Measurements from ENCODE around the gene SNX9.
A peak's percentile ranks its signal among the peaks of the same experiment; 100 is the strongest.
"Not testable (repeated sequence)": the region's sequence is repeated elsewhere in the genome, so short reads cannot be mapped to it uniquely, and the experiment has no call there.

Gene SNX9

DNA sequence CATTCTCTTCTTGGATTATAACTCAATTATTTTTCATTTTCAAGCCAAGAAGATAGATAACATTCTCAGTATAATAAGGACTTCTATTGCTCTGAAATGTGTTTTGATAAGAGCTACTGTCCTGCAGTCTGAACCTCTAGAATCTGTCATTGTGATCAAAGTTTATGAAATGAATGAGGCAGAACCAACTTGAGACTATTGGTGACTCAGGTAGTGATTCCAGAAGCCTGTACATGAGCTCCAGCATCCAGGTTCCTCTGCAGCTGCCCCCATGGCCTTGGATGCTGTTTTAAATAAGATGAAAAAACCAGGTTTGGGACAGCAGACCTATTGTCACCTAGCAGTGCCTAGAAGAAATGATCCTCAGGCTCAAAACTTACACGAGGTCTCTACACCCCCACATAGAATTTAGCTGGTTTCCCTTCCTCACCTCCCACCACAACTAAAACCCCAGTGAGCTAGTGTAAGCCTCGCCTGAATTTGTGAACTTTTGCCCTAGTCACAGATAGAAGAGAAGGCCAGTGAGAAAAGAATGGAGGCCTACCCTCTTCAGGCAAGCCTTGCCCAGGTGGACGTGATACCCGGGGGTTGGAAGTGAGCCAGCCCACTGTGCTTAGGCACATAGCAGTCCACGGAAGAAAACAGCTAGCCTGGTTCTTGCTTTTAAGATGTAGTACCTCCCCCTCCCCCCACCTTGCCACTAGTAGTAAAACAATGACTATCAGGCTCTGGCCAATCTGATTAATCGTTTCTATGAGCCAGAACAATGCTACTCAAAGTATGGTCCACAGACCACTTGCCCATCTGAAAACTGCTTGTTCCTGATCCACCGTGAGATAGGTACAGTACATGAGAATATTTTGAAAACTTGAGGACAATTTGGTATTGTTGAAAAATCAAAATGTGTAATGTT, 85.6 kb downstream of the SNX9 start:
- H3K27ac ChIP-seq: no peak overlapping the region
- no peak for DNase-seq (ENCODE audit: low read depth, low spot score)

DNA sequence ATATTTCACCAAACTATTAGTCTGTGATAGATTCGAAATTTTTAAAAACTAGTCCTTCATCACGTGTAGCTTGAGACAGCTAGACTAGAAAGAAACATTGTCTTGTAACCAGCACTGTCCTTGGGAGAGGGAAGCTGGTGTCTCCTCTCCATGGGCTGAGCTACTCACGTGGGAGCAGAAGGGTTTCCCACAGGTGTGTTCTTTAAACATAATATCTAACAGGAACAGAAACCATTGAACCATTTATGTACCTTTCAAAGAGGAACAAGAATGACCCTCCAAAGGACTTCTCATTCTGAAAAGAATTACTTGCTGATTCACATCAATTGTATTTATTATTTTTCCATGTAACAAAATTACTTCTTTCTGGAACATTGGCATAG, 86.2 kb downstream of the SNX9 start:
- DNase-seq (ENCODE audit: low read depth, low spot score): no peak
- H3K27ac ChIP-seq: no peak overlapping the region

DNA sequence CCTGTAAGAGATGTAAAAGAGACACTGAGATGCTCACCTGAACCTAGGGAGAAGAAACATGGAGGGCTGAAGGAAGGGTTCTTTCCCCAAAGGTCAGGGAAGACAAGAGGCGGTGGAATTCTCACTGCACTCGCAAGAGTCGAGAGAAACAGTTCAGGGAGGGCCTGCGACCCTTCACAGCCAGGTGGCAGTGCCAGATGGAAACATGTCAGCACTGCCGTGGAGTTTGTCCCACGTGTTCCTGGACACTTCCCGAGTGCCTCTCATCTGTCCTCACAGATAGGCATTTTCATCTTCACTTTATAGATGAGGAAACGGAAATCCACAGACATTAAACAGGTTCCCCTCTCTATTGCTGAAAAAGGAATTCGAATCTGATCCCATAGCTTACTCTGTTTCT, 88.2 kb downstream of the SNX9 start:
- DNase-seq (ENCODE audit: low read depth, low spot score): no peak
- no peak overlapping the region for H3K27ac ChIP-seq

DNA sequence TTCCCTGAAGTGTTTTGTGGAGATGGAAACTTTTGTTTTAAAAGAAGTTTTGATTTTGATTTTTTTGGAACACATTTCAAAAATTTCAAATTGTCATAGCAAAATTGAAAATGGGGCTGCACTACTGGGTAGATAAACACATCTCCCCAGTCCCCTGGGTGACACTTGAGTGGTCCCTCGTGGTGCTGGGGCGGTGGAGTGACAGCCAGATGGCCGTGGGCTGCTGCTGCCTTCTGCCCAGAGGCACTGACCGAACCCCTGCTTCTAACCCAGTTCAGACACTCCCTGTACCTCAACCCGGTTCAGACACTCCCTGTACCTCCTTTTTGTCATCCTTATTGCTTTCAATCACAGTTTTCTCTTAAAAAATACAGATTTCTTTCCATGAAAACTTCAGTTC, 88.7 kb downstream of the SNX9 start:
- DNase-seq (ENCODE audit: low read depth, low spot score): no peak
- H3K27ac ChIP-seq: no peak overlapping the region

DNA sequence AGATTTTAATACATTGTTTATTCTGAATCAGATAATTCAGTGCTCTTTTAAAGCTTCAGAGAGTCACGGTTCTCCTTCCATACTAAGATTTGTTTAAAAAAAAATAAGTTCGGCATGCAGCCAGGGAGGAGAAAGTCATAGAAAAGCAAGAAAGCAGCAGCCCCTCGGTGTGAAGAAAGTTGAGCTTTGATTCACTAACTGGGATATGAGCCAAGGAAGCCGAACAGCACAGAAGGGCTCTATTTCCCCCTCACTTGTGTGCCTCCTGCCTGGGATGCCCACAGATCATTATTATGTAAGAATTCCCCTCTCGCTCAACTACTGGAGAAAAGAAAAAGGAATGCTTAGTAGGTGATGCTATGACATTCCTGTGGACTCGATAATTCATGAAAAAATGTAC, 89.3 kb downstream of the SNX9 start:
- DNase-seq (ENCODE audit: low read depth, low spot score): no peak
- no peak overlapping the region for H3K27ac ChIP-seq

DNA sequence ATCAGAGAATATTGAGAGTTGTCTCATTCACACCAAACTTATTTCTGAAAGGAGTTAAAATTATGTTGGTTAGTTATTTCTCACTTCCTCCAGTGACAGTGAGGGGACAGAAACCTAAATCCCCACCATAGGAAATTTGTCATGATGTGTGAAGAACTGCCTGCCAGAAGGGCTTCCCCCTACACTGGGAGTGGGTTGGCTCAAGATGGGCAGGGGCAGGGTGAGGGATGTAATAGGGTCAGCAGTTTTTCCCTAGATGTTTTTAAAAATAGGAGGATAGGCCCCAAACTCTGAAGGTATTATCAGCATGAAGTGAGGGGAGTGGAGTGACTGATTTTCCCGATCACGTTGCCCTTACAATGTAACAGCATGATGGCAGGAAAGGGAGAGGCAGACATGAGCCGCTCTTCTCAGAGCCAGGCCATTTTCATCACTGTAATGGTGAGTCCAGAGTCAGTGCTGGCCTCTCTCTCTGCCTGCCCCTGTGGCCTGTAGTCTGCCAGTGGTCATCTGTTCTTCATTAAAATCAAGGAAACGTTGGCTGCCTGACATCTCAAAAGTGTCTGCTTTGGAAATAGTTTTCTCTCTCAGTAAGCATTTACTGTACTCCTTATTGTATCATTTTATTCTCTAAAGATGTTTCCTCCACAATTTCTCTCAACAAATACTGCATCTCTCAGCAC, 98.8 kb downstream of the SNX9 start:
- no peak for DNase-seq (ENCODE audit: low read depth, low spot score)
- no peak overlapping the region for H3K27ac ChIP-seq

DNA sequence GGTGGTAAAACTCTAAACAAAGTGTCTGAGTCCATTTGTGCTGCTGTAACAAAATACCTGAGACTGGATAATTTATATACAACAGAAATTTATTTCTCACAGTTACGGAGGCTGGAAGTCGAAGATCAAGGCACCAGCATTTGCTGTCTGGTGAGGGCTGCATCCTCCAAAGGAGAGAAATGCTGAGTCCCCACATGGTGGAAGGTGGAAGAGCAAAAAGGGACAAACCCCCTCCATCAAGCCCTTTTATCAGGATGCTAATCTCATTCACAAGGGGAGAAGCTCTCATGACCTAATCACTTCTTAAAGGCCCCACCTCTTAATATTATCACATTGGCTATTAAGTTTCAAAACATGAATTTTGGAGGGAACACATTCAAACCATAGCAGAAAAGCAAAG, 102.7 kb downstream of the SNX9 start:
- no peak for DNase-seq (ENCODE audit: low read depth, low spot score)
- no peak overlapping the region for H3K27ac ChIP-seq

DNA sequence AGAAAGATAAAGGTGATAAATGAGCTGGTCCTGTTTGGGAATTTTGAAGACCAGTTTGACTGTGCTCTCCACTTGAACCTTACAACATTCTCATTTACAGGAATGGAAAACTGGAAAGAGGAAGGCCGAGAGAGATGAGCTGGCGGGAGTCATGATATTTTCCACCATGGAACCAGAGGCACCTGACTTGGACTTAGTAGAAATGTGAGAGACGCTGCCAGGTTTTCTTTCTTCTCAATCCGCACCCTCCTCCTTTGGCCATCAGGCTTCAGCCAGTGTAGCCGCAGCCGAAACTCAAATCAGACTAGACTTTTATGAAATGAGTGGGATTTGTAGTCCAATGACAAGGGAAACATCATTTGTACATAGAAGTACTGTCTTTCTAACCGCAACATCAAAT, 104.0 kb downstream of the SNX9 start:
- no peak for DNase-seq (ENCODE audit: low read depth, low spot score)
- H3K27ac ChIP-seq: no peak overlapping the region

DNA sequence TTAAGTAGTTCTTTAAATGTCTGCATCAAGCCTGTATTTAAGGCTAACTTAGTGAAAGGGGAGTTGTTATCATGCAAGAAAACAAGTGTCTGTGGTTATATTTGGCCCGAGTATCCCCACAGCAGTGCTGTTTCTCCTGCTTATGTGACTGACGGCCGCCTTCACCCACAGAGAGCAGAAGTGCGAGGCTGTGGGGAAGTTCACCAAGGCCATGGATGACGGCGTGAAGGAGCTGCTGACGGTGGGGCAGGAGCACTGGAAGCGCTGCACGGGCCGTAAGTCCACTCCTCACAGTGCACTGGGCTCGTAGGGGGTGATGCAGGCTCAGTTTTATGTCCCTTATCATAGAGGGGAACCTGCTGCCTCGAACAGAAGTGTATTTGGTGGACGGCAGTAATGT, 105.4 kb downstream of the SNX9 start:
- H3K27ac ChIP-seq: no peak overlapping the region
- no peak for DNase-seq (ENCODE audit: low read depth, low spot score)

DNA sequence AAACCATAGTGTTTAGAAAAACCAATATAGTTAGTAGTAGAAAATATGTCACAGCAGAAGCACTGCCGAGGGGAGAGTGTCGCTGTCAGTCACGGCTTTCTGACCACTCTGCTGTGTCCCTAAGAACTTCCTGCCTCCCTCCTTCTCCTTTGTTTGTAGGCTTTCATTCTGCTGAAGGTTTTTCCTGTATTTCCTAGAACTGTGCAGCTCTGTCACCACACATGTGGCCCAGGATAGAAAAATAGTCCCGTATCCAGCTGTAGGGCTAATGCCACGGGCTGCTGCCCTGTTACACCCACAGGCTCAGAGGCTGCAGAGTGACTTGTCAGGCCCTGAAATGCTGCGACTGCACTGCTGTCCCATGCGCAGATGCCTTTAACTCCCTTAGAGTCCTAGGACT, 106.0 kb downstream of the SNX9 start:
- no peak for DNase-seq (ENCODE audit: low read depth, low spot score)
- H3K27ac ChIP-seq: no peak overlapping the region

DNA sequence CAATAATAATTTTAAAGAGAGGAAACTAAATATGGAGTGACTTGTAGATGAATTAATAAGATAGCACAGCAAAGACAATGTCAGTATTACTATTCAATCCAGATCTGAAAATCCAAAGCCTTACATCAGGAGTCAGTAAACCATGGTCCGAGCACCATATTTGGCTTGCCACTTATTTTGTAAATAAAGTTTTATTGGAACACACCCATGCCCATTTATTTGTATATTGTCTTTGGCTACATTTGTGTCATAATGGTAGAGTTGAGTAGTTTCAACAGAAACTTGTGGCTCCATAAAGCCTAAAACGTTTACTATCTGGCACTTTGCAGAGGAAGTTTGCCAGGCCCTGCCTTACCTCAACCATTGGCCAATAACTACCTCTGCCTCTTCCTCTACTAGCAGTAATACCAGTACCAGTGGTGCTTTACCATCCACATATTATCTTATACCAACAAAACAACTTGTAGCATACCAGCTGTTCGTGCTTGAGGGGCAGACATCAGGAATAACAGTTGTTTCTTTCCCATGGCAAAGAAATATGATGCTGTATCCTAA, 106.8 kb downstream of the SNX9 start:
- H3K27ac ChIP-seq: no peak overlapping the region
- no peak for DNase-seq (ENCODE audit: low read depth, low spot score)

DNA sequence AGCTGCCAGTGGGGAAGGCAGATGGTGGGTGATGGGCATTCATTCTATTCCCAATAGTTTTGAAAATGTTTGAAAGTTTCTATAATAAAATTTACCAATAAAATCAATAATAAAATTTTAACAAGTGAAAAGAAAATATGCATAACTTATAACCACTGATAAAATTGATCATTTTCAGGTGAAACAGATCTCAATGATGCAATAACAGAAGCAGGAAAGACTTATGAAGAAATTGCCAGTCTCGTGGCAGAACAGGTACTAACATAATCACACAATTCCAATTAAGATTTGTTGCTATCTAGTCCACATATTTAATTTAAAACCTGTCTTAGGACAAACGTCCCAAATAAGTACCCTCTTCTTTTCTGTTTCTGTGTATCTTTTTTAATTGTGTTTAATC, 112.7 kb downstream of the SNX9 start:
- no peak for DNase-seq (ENCODE audit: low read depth, low spot score)
- no peak overlapping the region for H3K27ac ChIP-seq

DNA sequence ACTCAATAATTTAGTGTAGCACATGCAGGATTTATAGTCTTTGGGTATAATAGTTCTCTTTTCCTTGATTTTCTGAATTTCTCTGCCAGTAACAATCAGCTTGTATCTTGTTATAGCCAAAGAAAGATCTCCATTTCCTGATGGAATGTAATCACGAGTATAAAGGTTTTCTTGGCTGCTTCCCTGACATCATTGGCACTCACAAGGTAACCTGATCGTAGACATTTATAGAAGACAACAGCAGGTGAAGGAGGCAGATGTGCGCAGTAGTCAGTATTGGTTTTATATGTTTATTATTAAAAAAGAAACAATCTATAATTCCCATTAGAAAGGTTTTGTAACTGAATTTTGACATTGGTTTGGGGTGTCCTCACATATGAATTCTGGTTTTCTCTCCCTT, 114.3 kb downstream of the SNX9 start:
- no peak overlapping the region for H3K27ac ChIP-seq
- DNase-seq (ENCODE audit: low read depth, low spot score): no peak

DNA sequence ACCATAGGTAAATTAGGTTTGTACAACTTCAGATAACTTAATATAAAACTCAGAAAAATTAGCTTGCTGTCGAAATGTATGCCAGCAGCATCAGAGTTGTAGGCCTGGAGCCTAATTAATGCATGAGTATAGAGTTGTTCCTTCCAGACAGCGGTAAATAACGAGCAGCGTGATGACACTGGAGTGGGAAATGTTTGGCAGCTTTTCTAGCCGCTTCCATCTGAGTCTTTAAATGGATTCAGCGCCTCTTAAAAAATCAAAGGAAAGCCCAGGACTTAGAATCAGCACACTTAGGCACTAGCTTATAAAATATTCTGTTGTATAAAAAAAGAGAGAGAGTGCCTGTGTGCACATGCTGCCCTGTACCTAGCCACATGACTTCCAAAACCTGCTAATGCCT, 114.9 kb downstream of the SNX9 start:
- no peak for DNase-seq (ENCODE audit: low read depth, low spot score)
- H3K27ac ChIP-seq: no peak overlapping the region

DNA sequence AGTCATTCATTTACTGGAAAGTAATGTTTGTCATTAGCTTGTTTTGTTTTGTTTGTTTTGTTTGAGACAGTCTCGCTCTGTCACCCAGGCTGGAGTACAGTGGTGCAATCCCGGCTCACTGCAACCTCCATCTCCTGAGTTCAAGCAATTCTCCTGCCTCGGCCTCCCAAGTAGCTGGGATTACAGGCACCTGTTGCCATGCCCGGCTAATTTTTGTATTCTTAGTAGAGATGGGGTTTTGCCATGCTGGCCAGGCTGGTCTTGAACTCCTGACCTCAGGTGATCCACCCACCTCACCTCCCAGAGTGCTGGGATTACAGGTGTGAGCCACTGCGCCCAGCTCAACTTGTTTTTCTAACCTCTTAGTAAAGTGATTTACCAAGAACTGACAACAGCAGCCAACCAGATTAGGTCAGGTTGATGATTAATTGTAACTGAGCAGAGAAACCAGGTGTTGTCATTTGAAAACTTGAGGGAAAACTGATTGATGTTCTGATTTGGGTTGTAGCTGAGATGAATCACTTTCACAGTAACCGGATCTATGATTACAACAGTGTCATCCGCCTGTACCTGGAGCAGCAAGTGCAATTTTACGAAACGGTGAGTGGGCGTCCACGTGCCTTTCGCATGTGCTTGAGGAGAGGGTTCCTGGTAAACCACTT, 117.5 kb downstream of the SNX9 start:
- peak; percentile 16 for DNase-seq (ENCODE audit: low read depth, low spot score)
- H3K27ac ChIP-seq: not testable (repeated sequence)

DNA sequence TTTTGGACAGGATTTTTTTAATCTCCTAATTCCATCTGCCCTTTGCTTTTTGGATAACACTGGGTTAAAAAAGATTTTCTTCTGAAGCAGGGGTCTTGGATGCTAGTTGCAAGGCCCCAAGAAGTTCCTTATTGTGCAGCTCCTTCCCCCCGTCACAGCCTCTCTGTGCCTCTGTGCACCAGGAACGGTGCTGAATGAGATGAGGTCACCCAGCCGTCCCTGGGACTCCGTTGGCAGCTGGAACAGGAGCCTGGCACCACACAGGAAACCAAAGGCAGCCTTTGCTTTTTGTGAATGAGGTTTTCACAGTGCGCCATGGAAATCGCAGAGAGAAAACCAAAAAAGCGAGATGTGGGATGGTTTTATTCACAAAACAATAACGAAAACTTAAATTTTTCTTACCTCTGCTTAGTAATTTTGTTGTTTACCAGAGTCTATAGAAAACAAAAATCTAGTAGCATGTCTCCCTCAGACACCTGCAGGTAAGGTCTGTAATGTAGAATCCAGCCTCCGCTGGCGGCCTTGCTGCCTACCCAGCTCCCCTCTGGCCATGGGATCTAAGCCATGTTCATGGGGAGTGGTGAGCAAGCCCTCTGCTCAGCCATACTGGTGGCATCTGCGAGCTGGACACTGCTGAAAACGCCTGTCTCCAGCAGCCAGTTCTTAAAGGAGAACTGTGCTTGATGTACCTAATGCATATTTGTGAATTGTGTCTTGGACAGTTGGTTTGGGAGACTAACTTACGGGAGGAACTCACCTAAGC, 118.2 kb downstream of the SNX9 start:
- no peak for DNase-seq (ENCODE audit: low read depth, low spot score)
- no peak overlapping the region for H3K27ac ChIP-seq

DNA sequence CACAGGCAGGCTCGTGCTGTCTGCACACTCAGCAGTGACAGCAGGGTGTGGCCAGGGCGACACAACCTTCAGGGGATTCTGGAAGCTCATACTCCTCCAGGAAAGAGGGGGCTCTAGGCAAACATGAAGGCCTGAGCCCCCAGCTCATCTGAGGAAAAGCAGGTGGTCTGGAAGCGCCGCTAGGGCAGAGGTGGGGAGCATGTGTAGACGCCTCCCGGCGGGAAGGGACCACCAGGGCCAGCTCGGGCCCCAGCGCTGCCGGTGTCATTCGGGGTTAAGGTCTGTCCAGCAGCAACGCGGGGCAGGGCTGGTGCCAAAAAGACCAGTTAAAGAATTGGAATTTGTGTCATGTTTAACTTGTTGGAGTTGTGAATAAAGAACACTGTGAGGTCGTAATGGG, 119.3 kb downstream of the SNX9 start:
- no peak overlapping the region for H3K27ac ChIP-seq
- no peak for DNase-seq (ENCODE audit: low read depth, low spot score)

DNA sequence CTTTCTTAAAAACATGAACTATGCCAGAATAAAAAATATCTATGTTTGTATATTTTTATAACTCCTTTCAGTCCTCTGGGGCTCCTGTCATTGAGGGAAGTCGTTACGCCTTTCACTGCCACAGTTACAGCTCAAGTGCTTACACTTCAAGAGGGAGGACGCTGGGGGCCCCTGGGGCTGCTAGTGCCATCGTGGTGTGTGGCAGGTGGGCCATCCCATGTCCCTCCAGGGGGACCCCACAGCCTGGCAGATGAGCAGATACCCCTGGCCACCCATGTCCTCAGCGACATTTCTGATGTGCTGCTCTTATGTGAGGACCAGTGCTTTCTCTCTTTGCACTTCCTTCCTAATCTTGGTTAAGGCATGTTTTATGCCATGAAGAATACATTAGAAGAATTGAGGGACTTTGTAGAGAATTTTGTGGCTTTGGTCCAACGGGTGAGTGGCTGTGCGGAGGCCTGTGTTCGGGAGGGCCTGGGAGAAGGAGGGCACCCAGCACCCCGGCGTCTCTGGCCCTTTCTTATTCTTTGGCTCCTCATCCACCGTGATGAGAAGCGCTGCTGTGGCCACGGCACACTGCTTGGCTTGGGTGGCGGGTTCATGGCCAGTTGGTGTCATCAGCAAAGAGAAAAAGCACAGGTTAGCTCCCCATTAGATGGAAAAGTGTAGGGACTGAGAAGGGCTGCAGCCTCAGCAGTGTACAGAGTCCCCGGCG, 120.4 kb downstream of the SNX9 start:
- H3K27ac ChIP-seq: no peak overlapping the region
- DNase-seq (ENCODE audit: low read depth, low spot score): no peak

DNA sequence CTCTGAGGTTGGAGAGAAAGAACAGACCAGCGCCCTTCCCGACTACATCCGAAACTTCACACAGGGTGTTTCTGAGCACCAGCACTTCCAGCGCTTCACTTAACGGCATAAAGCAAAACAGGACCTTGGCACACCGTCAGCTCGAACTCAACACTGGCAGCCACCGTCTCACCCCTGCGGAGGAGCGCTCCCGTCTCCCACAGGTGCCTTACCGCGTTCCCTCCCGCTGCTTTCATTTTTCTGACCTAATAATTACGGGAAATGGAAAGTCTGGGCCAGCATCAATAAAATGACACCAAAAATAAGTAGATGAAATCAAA, 120.9 kb downstream of the SNX9 start:
- no peak for DNase-seq (ENCODE audit: low read depth, low spot score)
- no peak overlapping the region for H3K27ac ChIP-seq
